Muscle of leg (tissue), 11 donors: Measurements from ENCODE around the gene SCAPER. TPM values are rescaled to one million over a fixed set of nuclear protein-coding genes. Genes with fewer than 3 reads are reported as not detected.
"Not testable (repeated sequence)": the region's sequence is repeated elsewhere in the genome, so short reads cannot be mapped to it uniquely, and the experiment has no call there.

Experiments used
- DNase-seq: peaks from one replicate; pipeline ENCODE4 v3.0.0; 2013
- H3K27ac ChIP-seq: one replicate; pipeline ENCODE4 v1.5.1; 2013; ENCODE audit warnings: mild to moderate bottlenecking, low read length, control low read depth
- H3K27me3 ChIP-seq: one replicate; pipeline ENCODE4 v1.6.1; 2013; ENCODE audit warnings: low read length; ENCODE audit not compliant: control insufficient read depth, insufficient read depth
- H3K36me3 ChIP-seq: one replicate; pipeline ENCODE4 v1.6.1; 2013; ENCODE audit warnings: low read length; ENCODE audit not compliant: control insufficient read depth, insufficient read depth
- H3K4me1 ChIP-seq: one replicate; pipeline ENCODE4 v1.6.1; 2013; ENCODE audit warnings: low read length; ENCODE audit not compliant: control insufficient read depth, insufficient read depth
- H3K4me3 ChIP-seq: one replicate; pipeline ENCODE4 v1.5.1; 2013; ENCODE audit warnings: low read length, control low read depth
- H3K9me3 ChIP-seq: replicated peaks from 2 replicates; pipeline ENCODE4 v1.6.1; 2013; ENCODE audit warnings: low read depth, low read length; ENCODE audit not compliant: control insufficient read depth
- WGBS: methylation state at CpG from one replicate; pipeline ENCODE4 v1.1.5; 2013; ENCODE audit warnings: missing lambda C conversion rate; ENCODE audit not compliant: insufficient coverage; 5-methylcytosine and 5-hydroxymethylcytosine counted together
- polyA plus RNA-seq, 8 donors: library from polyadenylated mRNA; unstranded; fragments of 120-200 nt; gene quantifications; one replicate each; pipeline versions ENCODE4 v1.2.1 to v1.2.3, GENCODE V29; 2013; ENCODE audit warnings: inconsistent platforms in 1 of 8, low replicate concordance in 1 of 8; ENCODE audit not compliant: insufficient read length in 8 of 8, insufficient read depth in 1 of 8
- total RNA-seq: library from RNA; stranded (reverse); fragments of 120-200 nt; gene quantifications from one replicate; pipeline ENCODE4 v1.2.4, GENCODE V29; 2013

Gene SCAPER
- total and polyA plus RNA-seq, 9 donors = 61.5 to 83.1 (median 73.5) TPM

GRCh38 chr15:76913737-76914136 lies 8.6 kb upstream of the SCAPER start:
- Histone ChIP-seq H3K27me3 (peaks cover 3% of the 10 kb centered on the region), H3K27ac (no peak overlapping the region), H3K36me3 (no peaks in the 10 kb centered on the region), H3K4me1 (no peaks in the 10 kb centered on the region), H3K9me3 (no peaks in the 10 kb centered on the region), H3K4me3 (no peak overlapping the region)
- no peak for DNase-seq
- WGBS = 40% methylated on average over 1 of the region's 2 CpGs

GRCh38 chr15:76912430-76912829 lies 7.3 kb upstream of the SCAPER start:
- Histone ChIP-seq H3K27me3 (peaks cover 3% of the 10 kb centered on the region), H3K36me3 (no peaks in the 10 kb centered on the region), H3K27ac (no peak overlapping the region), H3K4me1 (no peaks in the 10 kb centered on the region), H3K9me3 (no peaks in the 10 kb centered on the region), H3K4me3 (no peak overlapping the region)
- WGBS = 83% methylated on average over 1 of the region's 4 CpGs
- no peak for DNase-seq

GRCh38 chr15:76905855-76906254 lies 715 bp upstream of the SCAPER start:
- DNase-seq = peak; percentile 37
- no peaks in the 10 kb centered on the region for H3K27me3 ChIP-seq
- 0% methylated on average over 1 of the region's 9 CpGs for WGBS
- peak overlapping the region; percentile 94 for H3K4me3 ChIP-seq
- H3K9me3 ChIP-seq = no peaks in the 10 kb centered on the region
- peak overlapping the region; percentile 93 for H3K27ac ChIP-seq
- H3K4me1 ChIP-seq = peaks cover 13% of the 10 kb centered on the region
- no peaks in the 10 kb centered on the region for H3K36me3 ChIP-seq

- Histone ChIP-seq H3K27ac (peak overlapping the region; percentile 95), H3K4me1 (peaks cover 13% of the 10 kb centered on the region), H3K27me3 (no peaks in the 10 kb centered on the region), H3K4me3 (peak overlapping the region; percentile 94), H3K9me3 (no peaks in the 10 kb centered on the region), H3K36me3 (no peaks in the 10 kb centered on the region)
- 2% methylated on average over 28 of the region's 29 CpGs for WGBS
- peak; percentile 66 for DNase-seq
Observed at GRCh38 chr15:76904461-76905012, 603 bp downstream of the SCAPER start.

GRCh38 chr15:76903251-76903681 lies 1.9 kb downstream of the SCAPER start:
- no peaks in the 10 kb centered on the region for H3K27me3 ChIP-seq
- peaks cover 13% of the 10 kb centered on the region for H3K4me1 ChIP-seq
- no peak overlapping the region for H3K4me3 ChIP-seq
- DNase-seq = peak; percentile 23
- no peak overlapping the region for H3K27ac ChIP-seq
- H3K9me3 ChIP-seq = peaks cover 2% of the 10 kb centered on the region
- no peaks in the 10 kb centered on the region for H3K36me3 ChIP-seq

DNA sequence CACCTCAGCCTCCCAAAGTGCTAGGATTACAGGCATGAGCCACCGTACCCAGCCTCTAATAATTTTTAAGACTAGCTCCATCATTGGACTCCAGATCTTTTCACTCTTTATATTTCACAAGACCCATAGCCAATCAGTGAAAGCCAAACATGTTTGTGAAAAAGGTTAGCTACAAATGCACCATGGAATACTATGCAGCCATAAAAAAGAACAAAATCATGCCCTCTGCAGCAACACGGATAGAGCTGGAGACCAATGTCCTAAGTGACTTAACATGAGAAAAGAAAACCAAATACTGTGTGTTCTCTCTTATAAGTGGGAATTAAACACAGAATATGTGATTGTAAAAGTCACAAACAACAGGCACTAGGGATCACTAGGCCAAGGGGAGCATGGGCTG lies 3.2 kb downstream of the SCAPER start:
- Histone ChIP-seq H3K36me3 (no peaks in the 10 kb centered on the region), H3K4me3 (no peak overlapping the region), H3K4me1 (peaks cover 13% of the 10 kb centered on the region), H3K27me3 (no peaks in the 10 kb centered on the region), H3K9me3 (peaks cover 4% of the 10 kb centered on the region), H3K27ac (no peak overlapping the region)
- 100% methylated on average over 1 of the region's 2 CpGs for WGBS
- DNase-seq = no peak

GRCh38 chr15:76899931-76900310 lies 5.2 kb downstream of the SCAPER start:
- not testable (repeated sequence) for H3K4me3 ChIP-seq, H3K36me3 ChIP-seq, DNase-seq, H3K9me3 ChIP-seq, H3K27me3 ChIP-seq, H3K27ac ChIP-seq, H3K4me1 ChIP-seq
- WGBS = no CpG with 5 or more reads among the region's 6 CpGs

DNA sequence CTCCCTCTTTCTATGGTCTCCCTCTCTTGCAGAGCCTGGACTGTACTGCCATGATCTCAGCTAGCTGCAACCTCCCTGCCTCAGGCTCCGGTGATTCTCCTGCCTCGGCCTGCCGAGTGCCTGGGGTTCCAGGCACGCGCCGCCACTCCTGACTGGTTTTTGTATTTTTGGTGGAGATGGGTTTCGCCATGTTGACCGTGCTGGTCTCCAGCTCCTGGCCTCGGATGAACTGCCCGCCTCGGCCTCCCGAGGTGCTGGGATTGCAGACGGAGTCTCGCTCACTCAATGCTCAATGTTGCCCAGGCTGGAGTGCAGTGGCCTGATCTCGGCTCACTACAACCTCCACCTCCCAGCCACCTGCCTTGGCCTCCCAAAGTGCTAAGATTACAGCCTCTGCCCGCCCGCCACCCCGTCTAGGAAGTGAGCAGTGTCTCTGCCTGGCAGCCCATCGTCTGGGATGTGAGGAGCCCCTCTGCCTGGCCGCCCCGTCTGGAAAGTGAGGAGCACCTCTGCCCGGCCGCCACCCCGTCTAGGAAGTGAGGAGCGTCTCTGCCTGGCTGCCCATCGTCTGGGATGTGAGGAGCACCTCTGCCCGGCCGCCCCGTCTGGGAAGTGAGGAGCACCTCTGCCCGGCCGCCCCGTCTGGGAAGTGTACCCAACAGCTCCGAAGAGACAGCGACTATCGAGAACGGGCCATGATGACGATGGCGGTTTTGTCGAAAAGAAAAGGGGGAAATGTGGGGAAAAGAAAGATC lies 5.8 kb downstream of the SCAPER start:
- WGBS = 95% methylated on average over 19 of the region's 39 CpGs
- H3K9me3 ChIP-seq, H3K4me3 ChIP-seq, H3K27me3 ChIP-seq, H3K27ac ChIP-seq, H3K36me3 ChIP-seq, DNase-seq, H3K4me1 ChIP-seq: not testable (repeated sequence)

GRCh38 chr15:76898102-76898501 lies 7.0 kb downstream of the SCAPER start:
- no peaks in the 10 kb centered on the region for H3K4me1 ChIP-seq
- H3K4me3 ChIP-seq = no peak overlapping the region
- no peak overlapping the region for H3K27ac ChIP-seq
- no peak for DNase-seq
- WGBS = 100% methylated on average over 1 of the region's 4 CpGs
- H3K36me3 ChIP-seq = no peaks in the 10 kb centered on the region
- H3K9me3 ChIP-seq = peaks cover 6% of the 10 kb centered on the region
- no peaks in the 10 kb centered on the region for H3K27me3 ChIP-seq

GRCh38 chr15:76894174-76894573 lies 11.0 kb downstream of the SCAPER start:
- H3K36me3 ChIP-seq = no peaks in the 10 kb centered on the region
- H3K4me3 ChIP-seq = no peak overlapping the region
- H3K4me1 ChIP-seq = no peaks in the 10 kb centered on the region
- no peak overlapping the region for H3K27ac ChIP-seq
- peaks cover 6% of the 10 kb centered on the region for H3K9me3 ChIP-seq
- WGBS = no CpG with 5 or more reads among the region's 2 CpGs
- no peaks in the 10 kb centered on the region for H3K27me3 ChIP-seq
- no peak for DNase-seq
